ENCODE data around the gene TEX19. TPM values are rescaled to one million over a fixed set of nuclear protein-coding genes. Genes with fewer than 3 reads are reported as not detected.
"Not testable (repeated sequence)": the region's sequence is repeated elsewhere in the genome, so short reads cannot be mapped to it uniquely, and the experiment has no call there.

Gene TEX19
- total RNA-seq, 4 donors from 2014 or later, result not detected

DNA sequence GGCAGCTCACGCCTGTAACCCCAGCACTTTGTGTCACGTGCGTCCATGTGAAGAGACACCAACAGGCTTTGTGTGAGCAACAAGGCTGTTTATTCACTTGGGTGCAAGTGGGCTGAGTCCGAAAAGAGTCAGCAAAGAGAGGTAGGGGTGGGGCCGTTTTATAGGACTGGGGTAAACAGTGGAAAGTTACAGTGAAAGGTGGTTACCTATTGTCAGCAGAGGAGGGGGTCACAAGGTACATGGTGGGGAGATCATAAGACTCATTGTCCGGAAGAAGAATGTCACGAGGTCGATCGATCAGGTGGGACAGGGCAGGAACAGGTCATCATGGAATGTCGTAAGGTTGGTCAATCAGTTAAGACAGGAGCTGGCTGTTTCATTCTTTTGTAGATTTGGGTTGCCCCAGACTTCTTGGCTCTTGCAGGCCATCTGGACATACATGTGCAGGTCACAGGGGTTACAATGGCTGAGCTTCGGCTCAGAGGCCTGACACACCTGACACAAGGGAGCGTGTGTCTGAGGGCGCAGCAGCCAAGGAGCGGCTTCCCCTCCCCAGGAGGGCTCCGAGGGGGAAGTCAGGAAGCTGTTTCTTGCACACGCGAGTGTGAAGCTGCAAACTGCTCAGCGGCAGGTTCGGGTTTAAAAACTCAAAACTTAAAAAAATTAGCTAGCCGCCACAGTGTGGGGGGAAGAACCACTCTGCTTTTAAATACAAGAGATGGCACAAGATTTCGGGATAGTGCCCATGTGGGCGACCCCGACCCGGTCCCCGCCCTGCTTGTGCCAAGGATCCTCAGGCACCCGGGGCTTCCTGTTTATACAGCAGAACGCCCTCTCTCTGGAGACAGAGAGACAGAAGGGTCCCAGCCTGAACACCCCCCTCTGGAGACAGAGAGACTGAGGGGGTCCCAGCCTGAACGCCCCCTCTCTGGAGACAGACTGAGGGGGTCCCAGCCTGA, 12.4 kb upstream of the TEX19 start:
- intact Hi-C loops (cut with DNase I; ENCODE audit: low total_unique reads), result no loop called here

DNA sequence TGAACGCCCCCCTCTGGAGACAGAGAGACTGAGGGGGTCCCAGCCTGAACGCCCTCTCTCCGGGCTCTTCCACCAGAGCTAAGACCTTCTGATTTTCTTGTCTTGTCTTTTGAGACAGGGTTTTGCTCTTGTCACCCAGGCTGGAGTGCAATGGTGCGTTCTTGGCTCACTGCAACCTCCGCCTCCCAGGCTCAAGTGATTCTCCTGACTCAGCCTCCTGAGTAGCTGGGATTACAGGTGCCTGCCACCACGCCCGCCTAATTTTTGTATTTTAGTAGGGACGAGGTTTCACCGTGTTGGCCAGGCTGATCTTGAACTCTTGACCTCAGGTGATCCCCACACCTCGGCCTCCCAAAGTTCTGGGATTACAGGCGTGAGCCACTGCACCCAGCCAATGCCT, 11.1 kb upstream of the TEX19 start:
- WGBS, 2 donors, result 82 to 85% methylated on average over 11 of the region's 11 CpGs
- intact Hi-C loops (cut with DNase I; ENCODE audit: low total_unique reads); H3K4me3 ChIP-seq (ENCODE audit: low read depth, poor library complexity, severe bottlenecking); DNase-seq (ENCODE audit: low spot score in 2 of 2): not testable (repeated sequence)

More for the DNA sequence above, 12.4 kb upstream of the TEX19 start:
- DNase-seq (ENCODE audit: low spot score in 2 of 2), result no peak
- no peak overlapping the region for H3K4me3 ChIP-seq (ENCODE audit: low read depth, poor library complexity, severe bottlenecking)
- TF ChIP-seq POLR2A (IDR thresholded peaks at IDR 0.05), result no peak
- TF ChIP-seq, protein P1, sequence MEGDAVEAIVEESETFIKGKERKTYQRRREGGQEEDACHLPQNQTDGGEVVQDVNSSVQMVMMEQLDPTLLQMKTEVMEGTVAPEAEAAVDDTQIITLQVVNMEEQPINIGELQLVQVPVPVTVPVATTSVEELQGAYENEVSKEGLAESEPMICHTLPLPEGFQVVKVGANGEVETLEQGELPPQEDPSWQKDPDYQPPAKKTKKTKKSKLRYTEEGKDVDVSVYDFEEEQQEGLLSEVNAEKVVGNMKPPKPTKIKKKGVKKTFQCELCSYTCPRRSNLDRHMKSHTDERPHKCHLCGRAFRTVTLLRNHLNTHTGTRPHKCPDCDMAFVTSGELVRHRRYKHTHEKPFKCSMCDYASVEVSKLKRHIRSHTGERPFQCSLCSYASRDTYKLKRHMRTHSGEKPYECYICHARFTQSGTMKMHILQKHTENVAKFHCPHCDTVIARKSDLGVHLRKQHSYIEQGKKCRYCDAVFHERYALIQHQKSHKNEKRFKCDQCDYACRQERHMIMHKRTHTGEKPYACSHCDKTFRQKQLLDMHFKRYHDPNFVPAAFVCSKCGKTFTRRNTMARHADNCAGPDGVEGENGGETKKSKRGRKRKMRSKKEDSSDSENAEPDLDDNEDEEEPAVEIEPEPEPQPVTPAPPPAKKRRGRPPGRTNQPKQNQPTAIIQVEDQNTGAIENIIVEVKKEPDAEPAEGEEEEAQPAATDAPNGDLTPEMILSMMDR (IDR thresholded peaks at IDR 0.05), result peak in 1 of 3 donors; percentile 73
- 76 to 79% methylated on average over 27 of the region's 28 CpGs for WGBS, 2 donors

- no peak for TF ChIP-seq POLR2A (IDR thresholded peaks at IDR 0.05)
- TF ChIP-seq, protein P1 (IDR thresholded peaks at IDR 0.05), result no peak
- intact Hi-C loops (cut with DNase I; ENCODE audit: low total_unique reads), result no loop called here
- WGBS, 2 donors, result 63 to 73% methylated on average over 9 of the region's 9 CpGs
- DNase-seq (ENCODE audit: low spot score in 2 of 2), result no peak
- no peak overlapping the region for H3K4me3 ChIP-seq (ENCODE audit: low read depth, poor library complexity, severe bottlenecking)
These were observed 10.6 kb upstream of the TEX19 start for GRCh38 chr17:82348434-82348833.

DNA sequence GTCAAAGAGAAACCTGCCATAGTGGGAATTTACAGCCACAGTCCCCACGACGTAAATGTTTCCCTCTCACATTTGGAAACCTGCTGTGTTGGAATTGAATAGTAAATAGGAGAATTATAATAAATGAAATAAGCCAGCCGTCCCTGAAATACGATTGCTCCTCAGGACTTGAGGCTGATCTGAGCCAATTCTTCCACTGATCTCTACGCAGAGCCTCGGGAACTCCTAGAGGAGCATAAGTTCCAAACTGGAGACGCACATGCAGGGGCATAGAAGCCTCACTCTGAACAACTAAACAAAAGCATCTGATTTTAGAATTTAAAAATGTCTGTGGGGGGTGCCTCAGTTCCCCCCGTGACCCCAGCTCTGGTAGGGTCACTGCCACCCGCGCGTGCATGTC, 10.2 kb upstream of the TEX19 start:
- 41 to 57% methylated on average over 11 of the region's 11 CpGs for WGBS, 2 donors

DNA sequence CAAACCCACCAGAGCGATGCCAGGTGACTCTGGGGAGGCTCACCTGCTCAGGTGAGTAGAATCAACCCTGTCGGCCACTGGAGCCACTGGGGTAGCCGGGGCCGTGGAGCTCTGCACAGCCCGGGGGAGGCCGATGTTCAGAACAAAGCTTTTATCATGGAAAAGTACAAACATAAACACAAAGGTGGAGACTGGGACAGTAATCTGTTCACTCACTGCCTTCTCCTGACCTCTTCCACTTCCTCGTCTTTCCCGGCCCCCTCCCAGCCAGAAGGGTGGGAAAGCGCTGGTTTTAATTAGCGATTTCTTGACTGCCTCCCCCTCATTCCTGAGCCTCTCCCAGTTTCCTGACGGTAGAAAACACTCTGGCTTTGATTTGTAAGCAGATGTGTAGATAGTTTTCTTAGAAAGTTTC, 9.8 kb upstream of the TEX19 start:
- DNase-seq (ENCODE audit: low spot score in 2 of 2), result no peak
- 35 to 51% methylated on average over 11 of the region's 11 CpGs for whole genome bisulfite sequencing, 2 donors
- no peak overlapping the region for H3K4me3 ChIP-seq (ENCODE audit: low read depth, poor library complexity, severe bottlenecking)
- intact Hi-C loops (cut with DNase I; ENCODE audit: low total_unique reads), result no loop called here
- TF ChIP-seq POLR2A (IDR thresholded peaks at IDR 0.05), result no peak
- TF ChIP-seq, protein P1 (IDR thresholded peaks at IDR 0.05), result no peak

More for the DNA sequence above, 10.2 kb upstream of the TEX19 start:
- no peak for TF ChIP-seq POLR2A (IDR thresholded peaks at IDR 0.05)
- TF ChIP-seq, protein P1 (IDR thresholded peaks at IDR 0.05), result no peak
- H3K4me3 ChIP-seq (ENCODE audit: low read depth, poor library complexity, severe bottlenecking), result no peak overlapping the region
- intact Hi-C loops (cut with DNase I; ENCODE audit: low total_unique reads), result no loop called here
- no peak for DNase-seq (ENCODE audit: low spot score in 2 of 2)

- no peak overlapping the region for H3K4me3 ChIP-seq (ENCODE audit: low read depth, poor library complexity, severe bottlenecking)
- TF ChIP-seq POLR2A (IDR thresholded peaks at IDR 0.05), result no peak
- TF ChIP-seq, protein P1 (IDR thresholded peaks at IDR 0.05), result no peak
- WGBS, 2 donors, result 79 to 81% methylated on average over 26 to 28 of the region's 28 CpGs
- no peak for DNase-seq (ENCODE audit: low spot score in 2 of 2)
- intact Hi-C loops (cut with DNase I; ENCODE audit: low total_unique reads), result loop anchor here (5.0 to 10.0 kb wide), 3 partner anchors 62 to 424 kb away; no protein-coding TSS in a partner anchor
These were observed 8.6 kb upstream of the TEX19 start for GRCh38 chr17:82350182-82351030.
